SK-N-SH treated with all-trans-retinoic acid at 6 μM for 48 hours (cell line): ENCODE data around the gene LY6G6F.
"Not testable (repeated sequence)": the region's sequence is repeated elsewhere in the genome, so short reads cannot be mapped to it uniquely, and the experiment has no call there.

ENCODE experiments used
- ARNTL ChIP-seq: fragments of 450-650 bp; formaldehyde crosslinking; IDR thresholded peaks from 2 replicates; pipeline ENCODE4 v1.5.0; 2020; ENCODE audit warnings: low read depth, mild to moderate bottlenecking, moderate library complexity, borderline replicate concordance
- CSDC2 ChIP-seq: fragments of 250-450 bp; sonication (Bioruptor Pico); IDR thresholded peaks from 2 replicates; pipeline ENCODE4 v1.5.0; 2020; ENCODE audit warnings: mild to moderate bottlenecking, moderate library complexity
- ESRRG ChIP-seq: fragments of 250-450 bp; sonication (Bioruptor Pico); IDR thresholded peaks from 2 replicates; pipeline ENCODE4 v1.6.1; 2021; ENCODE audit warnings: mild to moderate bottlenecking
- ISL1 ChIP-seq: fragments of 250-450 bp; sonication (Bioruptor Pico); IDR thresholded peaks from 2 replicates; pipeline ENCODE4 v2.1.2; 2022; ENCODE audit warnings: mild to moderate bottlenecking, moderate library complexity
- OSR1 ChIP-seq: fragments of 250-450 bp; sonication (Bioruptor Pico); IDR thresholded peaks from 2 replicates; pipeline ENCODE4 v1.8.0; 2022; ENCODE audit warnings: moderate library complexity, mild to moderate bottlenecking, inconsistent platforms
- PATZ1 ChIP-seq: fragments of 250-450 bp; sonication (Bioruptor Pico); IDR thresholded peaks from 2 replicates; pipeline ENCODE4 v1.8.0; 2020; ENCODE audit warnings: mild to moderate bottlenecking, moderate library complexity, borderline replicate concordance
- PPARA ChIP-seq: fragments of 250-450 bp; sonication (Bioruptor Pico); IDR thresholded peaks from 2 replicates; pipeline ENCODE4 v1.5.0; 2020; ENCODE audit warnings: mild to moderate bottlenecking, borderline replicate concordance
- RARB ChIP-seq: fragments of 250-450 bp; sonication (Bioruptor Pico); IDR thresholded peaks from 2 replicates; pipeline ENCODE4 v1.8.0; 2021; ENCODE audit warnings: mild to moderate bottlenecking, moderate library complexity

DNA sequence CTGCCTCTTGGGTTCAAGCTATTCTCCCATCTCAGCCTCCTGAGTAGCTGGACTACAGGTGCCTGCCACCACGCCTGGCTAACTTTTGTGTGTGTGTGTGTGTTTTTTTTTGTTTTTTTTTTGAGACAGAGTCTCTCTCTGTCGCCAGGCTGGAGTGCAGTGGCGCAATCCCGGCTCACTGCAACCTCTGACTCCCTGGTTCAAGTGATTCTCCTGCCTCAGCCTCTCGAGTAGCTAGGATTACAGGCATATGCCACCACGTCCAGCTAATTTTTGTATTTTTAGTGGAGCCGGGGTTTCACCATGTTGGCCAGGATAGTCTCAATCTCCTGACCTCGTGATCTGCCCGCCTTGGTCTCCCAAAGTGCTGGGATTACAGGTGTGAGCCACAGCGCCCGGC lies 2.5 kb downstream of the LY6G6F start:
- not testable (repeated sequence) for TF ChIP-seq OSR1; RARB (CRISPR knock-in tag); ARNTL; PATZ1 (CRISPR knock-in tag); PPARA (CRISPR knock-in tag); ISL1 (CRISPR knock-in tag); ESRRG (CRISPR knock-in tag); CSDC2 (CRISPR knock-in tag)
